ENCODE results near the gene PAX7. TPM values are rescaled to one million over a fixed set of nuclear protein-coding genes. Genes with fewer than 3 reads are reported as not detected.

The PAX7 gene
- total RNA-seq, 1 donor from 2014 or later = 0.05 TPM

GRCh38 chr1:18653916-18654315 lies 23.3 kb downstream of the PAX7 start:
- Histone ChIP-seq H3K4me3 (ENCODE audit: insufficient read depth, low read depth, low read length) (no peak overlapping the region), H3K27me3 (ENCODE audit: insufficient read depth, low read length) (peaks cover 46% of the 10 kb centered on the region), H3K9ac (ENCODE audit: low read length) (no peak overlapping the region), H3K4me2 (ENCODE audit: low read length) (no peak overlapping the region), H2AFZ (ENCODE audit: low read depth, low read length) (no peak overlapping the region), H3K9me3 (ENCODE audit: insufficient read depth, low read depth, low read length) (no peaks in the 10 kb centered on the region), H3K4me1 (ENCODE audit: insufficient read depth, low read length) (no peaks in the 10 kb centered on the region), H3K36me3 (ENCODE audit: insufficient read depth, low read length) (no peaks in the 10 kb centered on the region), H3K79me2 (ENCODE audit: insufficient read depth, low read length) (no peaks in the 10 kb centered on the region), H3K27ac (ENCODE audit: low read depth, low read length) (no peak overlapping the region), H4K20me1 (ENCODE audit: insufficient read depth, low read length) (no peaks in the 10 kb centered on the region)
- Mint-ChIP-seq H3K9me3 (ENCODE audit: unreplicated experiment) (peaks cover 3% of the 10 kb centered on the region), H3K27me3 (ENCODE audit: low read depth, unreplicated experiment) (peaks cover 87% of the 10 kb centered on the region), H3K27ac (ENCODE audit: unreplicated experiment) (no peak overlapping the region), H3K36me3 (ENCODE audit: low read depth, unreplicated experiment) (no peaks in the 10 kb centered on the region), H3K4me1 (ENCODE audit: low read depth, unreplicated experiment) (peaks cover 14% of the 10 kb centered on the region), H3K4me3 (ENCODE audit: unreplicated experiment) (no peak overlapping the region)
- FAIRE-seq = no peak
- DNase-seq (ENCODE audit: low read depth) = no peak
- no peak for TF ChIP-seq EZH2 (IDR thresholded peaks at IDR 0.05; ENCODE audit: insufficient read depth, low read length)

- no peak overlapping the region for H2AFZ ChIP-seq (ENCODE audit: low read depth, low read length)
- TF ChIP-seq EZH2 (IDR thresholded peaks at IDR 0.05; ENCODE audit: insufficient read depth, low read length) = no peak
- no peak for TF ChIP-seq CTCF (IDR thresholded peaks at IDR 0.05; ENCODE audit: insufficient read depth, low read depth, low read length)
- no peaks in the 10 kb centered on the region for H4K20me1 ChIP-seq (ENCODE audit: insufficient read depth, low read length)
- H3K4me3 ChIP-seq (ENCODE audit: insufficient read depth, low read depth, low read length) = no peak overlapping the region
- H3K79me2 ChIP-seq (ENCODE audit: insufficient read depth, low read length) = no peaks in the 10 kb centered on the region
- no peak overlapping the region for H3K9ac ChIP-seq (ENCODE audit: low read length)
- H3K9me3 ChIP-seq (ENCODE audit: insufficient read depth, low read depth, low read length) = no peaks in the 10 kb centered on the region
- Mint-ChIP-seq H3K36me3 (ENCODE audit: low read depth, unreplicated experiment) (no peaks in the 10 kb centered on the region), H3K27me3 (ENCODE audit: low read depth, unreplicated experiment) (peaks cover 85% of the 10 kb centered on the region), H3K4me3 (ENCODE audit: unreplicated experiment) (no peak overlapping the region), H3K4me1 (ENCODE audit: low read depth, unreplicated experiment) (peaks cover 12% of the 10 kb centered on the region), H3K9me3 (ENCODE audit: unreplicated experiment) (peaks cover under 1% of the 10 kb centered on the region), H3K27ac (ENCODE audit: unreplicated experiment) (no peak overlapping the region)
- DNase-seq (ENCODE audit: low read depth) = no peak
- FAIRE-seq = no peak
- H3K27me3 ChIP-seq (ENCODE audit: insufficient read depth, low read length) = peaks cover 48% of the 10 kb centered on the region
- H3K27ac ChIP-seq (ENCODE audit: low read depth, low read length) = no peak overlapping the region
- H3K36me3 ChIP-seq (ENCODE audit: insufficient read depth, low read length) = no peaks in the 10 kb centered on the region
- H3K4me1 ChIP-seq (ENCODE audit: insufficient read depth, low read length) = no peaks in the 10 kb centered on the region
- H3K4me2 ChIP-seq (ENCODE audit: low read length) = no peak overlapping the region
Observed at GRCh38 chr1:18654599-18654998, 24.0 kb downstream of the PAX7 start.

- DNase-seq (ENCODE audit: low read depth) (no peak), FAIRE-seq (no peak)
- peaks cover 86% of the 10 kb centered on the region for H3K27me3 Mint-ChIP-seq (ENCODE audit: low read depth, unreplicated experiment)
- no peak overlapping the region for H3K4me3 ChIP-seq (ENCODE audit: insufficient read depth, low read depth, low read length)
- no peaks in the 10 kb centered on the region for H3K36me3 ChIP-seq (ENCODE audit: insufficient read depth, low read length)
- H3K27me3 ChIP-seq (ENCODE audit: insufficient read depth, low read length) = peaks cover 36% of the 10 kb centered on the region
- H3K27ac ChIP-seq (ENCODE audit: low read depth, low read length) = no peak overlapping the region
- no peak overlapping the region for H3K4me2 ChIP-seq (ENCODE audit: low read length)
- H2AFZ ChIP-seq (ENCODE audit: low read depth, low read length) = no peak overlapping the region
- H3K79me2 ChIP-seq (ENCODE audit: insufficient read depth, low read length) = no peaks in the 10 kb centered on the region
- H3K9me3 ChIP-seq (ENCODE audit: insufficient read depth, low read depth, low read length) = no peaks in the 10 kb centered on the region
- peaks cover 5% of the 10 kb centered on the region for H3K4me1 Mint-ChIP-seq (ENCODE audit: low read depth, unreplicated experiment)
- no peaks in the 10 kb centered on the region for H3K36me3 Mint-ChIP-seq (ENCODE audit: low read depth, unreplicated experiment)
- no peak for TF ChIP-seq CTCF (IDR thresholded peaks at IDR 0.05; ENCODE audit: insufficient read depth, low read depth, low read length)
- no peak for TF ChIP-seq EZH2 (IDR thresholded peaks at IDR 0.05; ENCODE audit: insufficient read depth, low read length)
- H3K9me3 Mint-ChIP-seq (ENCODE audit: unreplicated experiment) = no peaks in the 10 kb centered on the region
- H4K20me1 ChIP-seq (ENCODE audit: insufficient read depth, low read length) = no peaks in the 10 kb centered on the region
- H3K4me1 ChIP-seq (ENCODE audit: insufficient read depth, low read length) = no peaks in the 10 kb centered on the region
- H3K4me3 Mint-ChIP-seq (ENCODE audit: unreplicated experiment) = no peak overlapping the region
- no peak overlapping the region for H3K9ac ChIP-seq (ENCODE audit: low read length)
- no peak overlapping the region for H3K27ac Mint-ChIP-seq (ENCODE audit: unreplicated experiment)
Observed at GRCh38 chr1:18657506-18658201, 27.0 kb downstream of the PAX7 start.

All from astrocyte (in vitro differentiated cells and primary cell).